ENCODE measurements around the gene KRT13.

DNA sequence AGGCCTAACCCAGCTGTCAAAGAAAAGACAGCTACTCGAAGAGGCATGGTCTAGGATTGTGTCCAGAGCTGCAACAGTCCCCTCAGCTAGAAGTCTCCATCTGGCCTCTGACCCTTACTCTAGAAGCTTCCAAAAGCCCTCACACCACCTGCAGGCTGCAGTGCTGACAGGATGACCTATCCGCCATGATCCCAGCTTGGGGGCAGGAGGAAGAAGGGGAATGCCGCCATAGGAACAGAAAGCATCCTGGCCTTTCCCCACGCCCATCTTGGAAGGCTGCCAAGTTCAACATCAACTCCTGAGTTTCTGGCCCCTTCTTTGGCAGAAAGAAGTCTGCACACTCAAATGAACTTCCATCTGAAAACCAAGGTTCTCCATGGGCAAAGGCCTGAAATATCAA is 12.6 kb downstream of the KRT13 start:
- TF ChIP-seq, protein P1, sequence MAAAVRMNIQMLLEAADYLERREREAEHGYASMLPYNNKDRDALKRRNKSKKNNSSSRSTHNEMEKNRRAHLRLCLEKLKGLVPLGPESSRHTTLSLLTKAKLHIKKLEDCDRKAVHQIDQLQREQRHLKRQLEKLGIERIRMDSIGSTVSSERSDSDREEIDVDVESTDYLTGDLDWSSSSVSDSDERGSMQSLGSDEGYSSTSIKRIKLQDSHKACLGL (CRISPR knock-in tag; IDR thresholded peaks at IDR 0.05; ENCODE audit: borderline replicate concordance, poor library complexity, severe bottlenecking): no peak
- TF ChIP-seq HMGXB4 (CRISPR knock-in tag; IDR thresholded peaks at IDR 0.05): no peak
- TF ChIP-seq U2AF2 (optimal IDR thresholded peaks at IDR 0.05; ENCODE audit: low read depth, low read length): no peak
